CD14-positive monocyte (primary cell): ENCODE measurements around the gene DCUN1D3. TPM values are rescaled to one million over a fixed set of nuclear protein-coding genes. Genes with fewer than 3 reads are reported as not detected.

Experiments used
- DNase-seq, 3 donors: peaks; one replicate each; pipeline ENCODE4 v3.0.0-alpha.2; 2011 to 2022
- H2AFZ ChIP-seq: 2 replicates; pipeline ENCODE4 v1.6.0; 2012; ENCODE audit warnings: mild to moderate bottlenecking, low read depth, low read length, inconsistent platforms; ENCODE audit not compliant: insufficient read depth, poor library complexity, severe bottlenecking
- H3K27ac ChIP-seq, 2 donors: 1 replicate in 1 of 2; 2 replicates in 1 of 2; pipeline ENCODE4 v1.5.1; 2012 to 2013; ENCODE audit warnings: low read length in 2 of 2, control low read depth in 1 of 2, inconsistent platforms in 1 of 2, low read depth in 1 of 2, mild to moderate bottlenecking in 1 of 2
- H3K27me3 ChIP-seq, 2 donors: one replicate each; pipeline versions ENCODE4 v1.6.0 to v1.6.1; 2011 to 2013; ENCODE audit warnings: low read length in 2 of 2; ENCODE audit not compliant: control insufficient read depth in 2 of 2, insufficient read depth in 2 of 2
- H3K36me3 ChIP-seq, 2 donors: replicated peaks in 1 of 2; 1 replicate in 1 of 2; 2 replicates in 1 of 2; pipeline versions ENCODE4 v1.5.1 to v1.6.1; 2012 to 2013; ENCODE audit warnings: low read length in 2 of 2, control low read depth in 1 of 2, inconsistent platforms in 1 of 2, mild to moderate bottlenecking in 1 of 2; ENCODE audit not compliant: insufficient read depth in 2 of 2, control insufficient read depth in 1 of 2
- H3K4me1 ChIP-seq, 2 donors: 1 replicate in 1 of 2; 2 replicates in 1 of 2; pipeline versions ENCODE4 v1.5.1 to v1.6.1; 2012 to 2013; ENCODE audit warnings: low read length in 2 of 2, control low read depth in 1 of 2, inconsistent platforms in 1 of 2, mild to moderate bottlenecking in 1 of 2, moderate library complexity in 1 of 2; ENCODE audit not compliant: insufficient read depth in 2 of 2, control insufficient read depth in 1 of 2
- H3K4me2 ChIP-seq: replicated peaks from 2 replicates; pipeline ENCODE3; 2012; ENCODE audit warnings: low read length, moderate library complexity, mild to moderate bottlenecking; ENCODE audit not compliant: poor library complexity, severe bottlenecking; ENCODE audit errors: extremely low read depth
- H3K4me3 ChIP-seq, 3 experiments: fragments of 200-600 bp in 1 of 3; sonication (generic) in 1 of 3; replicated peaks in 1 of 3; 1 replicate in 2 of 3; 2 replicates in 1 of 3; pipeline ENCODE4 v1.5.1; 2011 to 2013; ENCODE audit warnings: low read length in 3 of 3, mild to moderate bottlenecking in 3 of 3, control low read depth in 2 of 3, low read depth in 2 of 3, inconsistent platforms in 1 of 3, moderate library complexity in 1 of 3
- H3K79me2 ChIP-seq: 2 replicates; pipeline ENCODE4 v1.6.0; 2012; ENCODE audit warnings: mild to moderate bottlenecking, control low read depth, inconsistent platforms, low read length, moderate library complexity; ENCODE audit not compliant: insufficient read depth
- H3K9ac ChIP-seq: 2 replicates; pipeline ENCODE4 v1.6.0; 2017; ENCODE audit warnings: low read length, mild to moderate bottlenecking; ENCODE audit not compliant: insufficient read depth, poor library complexity, severe bottlenecking
- H3K9me3 ChIP-seq, 2 donors: replicated peaks in 1 of 2; 1 replicate in 1 of 2; 2 replicates in 1 of 2; pipeline versions ENCODE4 v1.5.1 to v1.6.1; 2012 to 2013; ENCODE audit warnings: low read length in 2 of 2, control low read depth in 1 of 2; ENCODE audit not compliant: control insufficient read depth in 1 of 2, insufficient read depth in 1 of 2
- H4K20me1 ChIP-seq: 2 replicates; pipeline ENCODE4 v1.6.0; 2012; ENCODE audit warnings: mild to moderate bottlenecking, low read length, control low read depth, moderate library complexity; ENCODE audit not compliant: insufficient read depth
- H3K27ac Mint-ChIP-seq, 7 donors: one replicate each; pipeline ENCODE4 v1.8.0; 2020; ENCODE audit warnings: mild to moderate bottlenecking in 7 of 7, mixed read lengths in 7 of 7, moderate library complexity in 6 of 7, inconsistent platforms in 2 of 7
- H3K27me3 Mint-ChIP-seq, 3 donors: one replicate each; pipeline ENCODE4 v1.8.0; 2021 to 2022; ENCODE audit warnings: low read depth in 3 of 3, mild to moderate bottlenecking in 3 of 3, mixed read lengths in 3 of 3, moderate library complexity in 3 of 3, inconsistent platforms in 1 of 3
- H3K36me3 Mint-ChIP-seq, 2 donors: one replicate each; pipeline ENCODE4 v1.8.0; 2020; ENCODE audit warnings: mixed read lengths in 2 of 2, inconsistent platforms in 1 of 2, mild to moderate bottlenecking in 1 of 2
- H3K4me1 Mint-ChIP-seq: one replicate; pipeline ENCODE4 v1.8.0; 2020; ENCODE audit warnings: mild to moderate bottlenecking, mixed read lengths
- H3K4me3 Mint-ChIP-seq, 2 donors: one replicate each; pipeline ENCODE4 v1.8.0; 2020; ENCODE audit warnings: mild to moderate bottlenecking in 2 of 2, mixed read lengths in 2 of 2, moderate library complexity in 1 of 2
- H3K9me3 Mint-ChIP-seq, 7 donors: one replicate each; pipeline ENCODE4 v1.8.0; 2020 to 2022; ENCODE audit warnings: mixed read lengths in 7 of 7, mild to moderate bottlenecking in 6 of 7, moderate library complexity in 6 of 7, inconsistent platforms in 2 of 7
- WGBS: methylation state at CpG from one replicate; pipeline ENCODE4 v1.1.5; 2013; ENCODE audit warnings: missing lambda C conversion rate; ENCODE audit not compliant: insufficient coverage; 5-methylcytosine and 5-hydroxymethylcytosine counted together
- intact Hi-C, 2 donors: fragments of 100-400 bp; cut with micrococcal nuclease; formaldehyde crosslinking; loops; one replicate each; pipeline versions ENCODE4 v1.15.0 to v1.15.1; 2023
- polyA plus RNA-seq, 3 donors: library from polyadenylated mRNA; depleted of rRNA in 1 of 3; unstranded in 2 of 3; stranded (reverse) in 1 of 3; fragments of 300-500 nt in 2 of 3; fragments of >200 nt in 1 of 3; fragmentation: Illumina TruSeq in 2 of 3; gene quantifications; 1 replicate in 2 of 3; 2 replicates in 1 of 3; pipeline ENCODE4 v1.2.3, GENCODE V29; 2012 to 2021
- TF ChIP-seq, protein P1 (sequence below): fragments of 200-600 bp; IDR thresholded peaks from one replicate; pipeline ENCODE4 v1.8.0; 2022; ENCODE audit warnings: antibody characterized with exemption, mild to moderate bottlenecking

The DCUN1D3 gene
- polyA plus RNA-seq, 3 donors, result 1.0 to 3.4 (median 1.3) TPM

DNA sequence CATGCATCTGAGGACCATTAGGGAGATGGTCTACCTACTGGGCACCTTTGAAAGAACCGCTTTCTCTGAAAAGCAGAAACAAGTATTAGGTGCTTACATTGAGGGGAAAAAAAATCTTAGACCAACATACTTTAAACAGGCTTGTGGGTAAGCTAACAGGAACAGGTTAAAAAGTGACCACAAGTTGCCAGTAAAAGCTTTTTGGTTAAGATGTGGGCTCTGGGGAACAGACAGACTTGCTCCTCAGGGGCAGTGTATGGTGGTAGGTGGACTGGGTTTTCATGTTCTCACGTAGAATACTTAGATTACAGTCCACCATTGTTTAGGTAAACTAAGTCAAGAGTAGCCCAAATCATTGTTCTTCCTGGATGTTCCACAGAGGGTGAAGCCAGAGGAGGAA, 52.6 kb downstream of the DCUN1D3 start:
- H3K4me1 ChIP-seq, result peaks cover 11 to 21% of the 10 kb centered on the region in 2 donors
- no peak for DNase-seq
- H3K9me3 ChIP-seq, result no peaks in the 10 kb centered on the region
- TF ChIP-seq, protein P1, sequence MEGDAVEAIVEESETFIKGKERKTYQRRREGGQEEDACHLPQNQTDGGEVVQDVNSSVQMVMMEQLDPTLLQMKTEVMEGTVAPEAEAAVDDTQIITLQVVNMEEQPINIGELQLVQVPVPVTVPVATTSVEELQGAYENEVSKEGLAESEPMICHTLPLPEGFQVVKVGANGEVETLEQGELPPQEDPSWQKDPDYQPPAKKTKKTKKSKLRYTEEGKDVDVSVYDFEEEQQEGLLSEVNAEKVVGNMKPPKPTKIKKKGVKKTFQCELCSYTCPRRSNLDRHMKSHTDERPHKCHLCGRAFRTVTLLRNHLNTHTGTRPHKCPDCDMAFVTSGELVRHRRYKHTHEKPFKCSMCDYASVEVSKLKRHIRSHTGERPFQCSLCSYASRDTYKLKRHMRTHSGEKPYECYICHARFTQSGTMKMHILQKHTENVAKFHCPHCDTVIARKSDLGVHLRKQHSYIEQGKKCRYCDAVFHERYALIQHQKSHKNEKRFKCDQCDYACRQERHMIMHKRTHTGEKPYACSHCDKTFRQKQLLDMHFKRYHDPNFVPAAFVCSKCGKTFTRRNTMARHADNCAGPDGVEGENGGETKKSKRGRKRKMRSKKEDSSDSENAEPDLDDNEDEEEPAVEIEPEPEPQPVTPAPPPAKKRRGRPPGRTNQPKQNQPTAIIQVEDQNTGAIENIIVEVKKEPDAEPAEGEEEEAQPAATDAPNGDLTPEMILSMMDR, result no peak
- no peaks in the 10 kb centered on the region for H3K27me3 ChIP-seq
- H4K20me1 ChIP-seq, result no peaks in the 10 kb centered on the region
- Mint-ChIP-seq H3K4me1 (peaks cover 27% of the 10 kb centered on the region), H3K9me3 (no peaks in the 10 kb centered on the region), H3K4me3 (no peak overlapping the region), H3K36me3 (peaks cover 10 to 26% of the 10 kb centered on the region in 2 donors), H3K27me3 (no peaks in the 10 kb centered on the region), H3K27ac (peak overlapping the region in 1 of 7 donors; percentile 3)
- H3K27ac ChIP-seq, result no peak overlapping the region
- H3K4me2 ChIP-seq, result no peak overlapping the region
- H3K36me3 ChIP-seq, result peaks cover 3 to 17% of the 10 kb centered on the region in 2 donors
- H2AFZ ChIP-seq, result no peak overlapping the region
- WGBS, result no CpG with 5 or more reads among the region's 2 CpGs
- no peak overlapping the region for H3K9ac ChIP-seq
- intact Hi-C loops, result no loop called here
- no peak overlapping the region for H3K4me3 ChIP-seq
- no peaks in the 10 kb centered on the region for H3K79me2 ChIP-seq

DNA sequence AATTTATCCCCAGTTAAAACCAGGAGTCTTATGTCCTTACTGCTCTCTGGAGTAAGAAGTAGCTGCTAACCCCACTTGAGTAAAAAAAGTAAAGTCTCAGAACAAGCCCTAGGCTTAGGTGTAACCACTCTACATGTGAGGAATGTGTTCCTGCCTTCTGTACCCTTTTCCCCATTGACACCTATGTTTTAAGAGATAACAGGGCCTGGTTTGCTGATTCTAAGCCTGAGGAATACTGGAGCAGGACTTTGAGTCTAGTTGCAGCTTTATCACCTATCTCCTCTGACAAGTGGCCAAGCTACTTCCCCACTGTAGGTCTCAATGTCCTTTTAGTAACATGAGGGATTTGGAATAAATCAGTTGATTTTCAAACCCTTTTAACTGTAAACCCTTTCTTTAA, 53.6 kb downstream of the DCUN1D3 start:
- Mint-ChIP-seq H3K36me3 (peaks cover 10 to 26% of the 10 kb centered on the region in 2 donors), H3K4me1 (peaks cover 34% of the 10 kb centered on the region), H3K27me3 (no peaks in the 10 kb centered on the region), H3K9me3 (no peaks in the 10 kb centered on the region), H3K4me3 (no peak overlapping the region), H3K27ac (peak overlapping the region in 1 of 7 donors; percentile 20)
- Histone ChIP-seq H4K20me1 (no peaks in the 10 kb centered on the region), H3K27me3 (no peaks in the 10 kb centered on the region), H3K27ac (no peak overlapping the region), H2AFZ (no peak overlapping the region), H3K4me2 (no peak overlapping the region), H3K4me1 (peaks cover 11 to 21% of the 10 kb centered on the region in 2 donors), H3K4me3 (no peak overlapping the region), H3K9ac (no peak overlapping the region), H3K79me2 (no peaks in the 10 kb centered on the region), H3K36me3 (peaks cover 3 to 17% of the 10 kb centered on the region in 2 donors), H3K9me3 (no peaks in the 10 kb centered on the region)
- intact Hi-C loops, result no loop called here
- TF ChIP-seq, protein P1, result no peak
- no peak for DNase-seq
